GM12878 (cell line): ENCODE results near the gene DNASE2B. TPM values are rescaled to one million over a fixed set of nuclear protein-coding genes. Genes with fewer than 3 reads are reported as not detected.

Source experiments
- ATAC-seq: fragments of 200-7000 bp; cut with Tn5 transposase; 3 replicates; pipeline ENCODE4 v1.9.1; 2020; ENCODE audit warnings: mild to moderate bottlenecking, moderate library complexity
- BruUV-seq: library from RNA; stranded (reverse); fragments of 400-500 nt; replicated peaks from 2 replicates; lab custom pipeline; 2021; lab: Mats Ljungman, UMichigan
- CTCF ChIA-PET: fragments of 300-600 bp; sonication (Branson Sonifier 250); formaldehyde crosslinking; extraction: SDS; loops from one replicate; lab custom pipeline; 2021; ENCODE audit warnings: inconsistent platforms; lab: Yijun Ruan, JAX
- POLR2A ChIA-PET: fragments of 350-600 bp; formaldehyde crosslinking; extraction: SDS; loops from one replicate; lab custom pipeline; 2021; ENCODE audit warnings: inconsistent platforms; lab: Charles Lee
- RAD21 ChIA-PET: fragments of 300-600 bp; sonication (Branson Sonifier 250); formaldehyde crosslinking; loops from one replicate; lab custom pipeline; 2023; ENCODE audit warnings: antibody characterized with exemption; ENCODE audit not compliant: unreplicated experiment; lab: Charles Lee
- SMC1A ChIA-PET: fragments of 300-600 bp; sonication (Branson Sonifier 250); formaldehyde crosslinking; loops from one replicate; lab custom pipeline; 2023; ENCODE audit not compliant: unreplicated experiment, uncharacterized antibody; lab: Charles Lee
- DNase-seq: peaks from one replicate; pipeline ENCODE4 v3.0.0-alpha.2; 2011; ENCODE audit warnings: low read depth, low spot score
- FAIRE-seq: peaks from 3 replicates; lab custom pipeline; 2011; peaks lifted over from hg19 to GRCh38; lab: Jason Lieb, UNC
- H2AFZ ChIP-seq: 2 replicates; pipeline ENCODE4 v1.6.0; 2011; ENCODE audit warnings: low read depth, low read length, control low read depth; ENCODE audit not compliant: control insufficient read depth
- H3K27ac ChIP-seq: 2 replicates; pipeline ENCODE4 v1.5.1; 2011; ENCODE audit warnings: control low read depth; ENCODE audit not compliant: control insufficient read depth, insufficient read depth
- H3K27me3 ChIP-seq, 2 experiments: replicated peaks in 1 of 2; 2 replicates each; pipeline versions ENCODE4 v1.6.0 to v1.6.1; 2011; ENCODE audit warnings: low read length in 1 of 2; ENCODE audit not compliant: control insufficient read depth in 2 of 2, insufficient read depth in 2 of 2
- H3K36me3 ChIP-seq, 2 experiments: 2 replicates each; pipeline ENCODE4 v1.5.1; 2011; ENCODE audit warnings: low read length in 1 of 2; ENCODE audit not compliant: control insufficient read depth in 2 of 2, insufficient read depth in 2 of 2
- H3K4me1 ChIP-seq: 2 replicates; pipeline ENCODE4 v1.6.1; 2011; ENCODE audit warnings: mild to moderate bottlenecking, low read length, moderate library complexity, mixed read lengths; ENCODE audit not compliant: control insufficient read depth, insufficient read depth
- H3K4me2 ChIP-seq: 2 replicates; pipeline ENCODE4 v1.6.0; 2011; ENCODE audit warnings: control low read depth; ENCODE audit not compliant: control insufficient read depth, insufficient read depth
- H3K4me3 ChIP-seq: fragments of 200-600 bp; sonication (generic); 2 replicates; pipeline ENCODE4 v1.5.1; 2016
- H3K79me2 ChIP-seq: 2 replicates; pipeline ENCODE4 v1.6.0; 2011; ENCODE audit warnings: low read length; ENCODE audit not compliant: control insufficient read depth, insufficient read depth
- H3K9ac ChIP-seq: 2 replicates; pipeline ENCODE4 v1.8.0; 2011; ENCODE audit warnings: low read length, control low read depth, mixed read lengths; ENCODE audit not compliant: control insufficient read depth, insufficient read depth
- H3K9me3 ChIP-seq: replicated peaks from 3 replicates; pipeline ENCODE4 v1.5.1; 2011; ENCODE audit warnings: mild to moderate bottlenecking, low read length; ENCODE audit not compliant: control insufficient read depth, insufficient read depth
- H4K20me1 ChIP-seq: 2 replicates; pipeline ENCODE4 v1.6.0; 2011; ENCODE audit not compliant: control insufficient read depth, insufficient read depth
- BMI1 ChIP-seq: fragments of 450-650 bp; IDR thresholded peaks from 2 replicates; pipeline ENCODE4 v1.6.1; 2016; ENCODE audit warnings: mild to moderate bottlenecking, moderate library complexity, borderline replicate concordance
- DPF2 ChIP-seq: fragments of 450-650 bp; IDR thresholded peaks from 2 replicates; pipeline ENCODE4 v1.6.1; 2017; ENCODE audit warnings: mild to moderate bottlenecking
- ESRRA ChIP-seq: IDR thresholded peaks from 2 replicates; pipeline ENCODE4 v1.6.1; 2012; ENCODE audit warnings: mild to moderate bottlenecking, low read length, improper control_type of control experiment
- FOXK2 ChIP-seq: fragments of 450-650 bp; IDR thresholded peaks from 2 replicates; pipeline ENCODE4 v1.6.1; 2017; ENCODE audit warnings: mild to moderate bottlenecking, moderate library complexity
- GABPA ChIP-seq: IDR thresholded peaks from 2 replicates; pipeline ENCODE4 v1.6.1; 2014; ENCODE audit warnings: antibody characterized with exemption, low read depth, mild to moderate bottlenecking, inconsistent platforms
- GATAD2B ChIP-seq: fragments of 450-650 bp; conservative IDR thresholded peaks from 2 replicates; pipeline ENCODE4 v1.6.1; 2017; ENCODE audit warnings: low read depth, mild to moderate bottlenecking, moderate library complexity
- JUND ChIP-seq: IDR thresholded peaks from 2 replicates; pipeline ENCODE4 v1.6.1; 2012; ENCODE audit warnings: low read depth, mild to moderate bottlenecking, low read length, improper control_type of control experiment, moderate library complexity
- PRDM15 ChIP-seq: fragments of 450-650 bp; formaldehyde crosslinking; IDR thresholded peaks from 2 replicates; pipeline ENCODE4 v1.4.0; 2020; ENCODE audit warnings: mild to moderate bottlenecking, moderate library complexity
- RB1 ChIP-seq: fragments of 450-650 bp; formaldehyde crosslinking; IDR thresholded peaks from 2 replicates; pipeline ENCODE4 v1.6.1; 2017; ENCODE audit warnings: mild to moderate bottlenecking, borderline replicate concordance
- RCOR1 ChIP-seq: conservative IDR thresholded peaks from 2 replicates; pipeline ENCODE4 v1.6.1; 2012; ENCODE audit warnings: low read depth, low read length, improper control_type of control experiment
- RFX5 ChIP-seq: IDR thresholded peaks from 2 replicates; pipeline ENCODE4 v1.6.1; 2011; ENCODE audit warnings: low read depth, low read length, improper control_type of control experiment
- SMC3 ChIP-seq: IDR thresholded peaks from 2 replicates; pipeline ENCODE4 v1.6.1; 2011; ENCODE audit warnings: low read length, improper control_type of control experiment, borderline replicate concordance
- WGBS: methylation state at CpG from one replicate; pipeline ENCODE4 v1.1.6; 2016; ENCODE audit warnings: low lambda C conversion rate; ENCODE audit not compliant: insufficient replicate concordance, insufficient coverage; ENCODE audit errors: missing lambda C conversion rate; 5-methylcytosine and 5-hydroxymethylcytosine counted together
- in situ Hi-C: fragments of 300-500 bp; cut with MboI; formaldehyde crosslinking; loops from 9 replicates; pipeline ENCODE4 v1.14.3; 2018; ENCODE audit warnings: mixed read lengths
- intact Hi-C: fragments of 100-400 bp; cut with micrococcal nuclease; formaldehyde crosslinking; loops from one replicate; pipeline ENCODE4 v1.14.2; 2022; ENCODE audit not compliant: unreplicated experiment
- polyA plus RNA-seq, 11 experiments: library from polyadenylated mRNA; depleted of rRNA in 4 of 11; unstranded in 6 of 11; stranded (reverse) in 5 of 11; fragments of >200 nt; fragmentation: Nextera tagmentation in 4 of 11; fragmentation: Illumina TruSeq in 1 of 11; extraction: Ambion mirVana in 4 of 11; extraction: Trizol in 1 of 11; gene quantifications; 1 replicate in 1 of 11; 2 replicates in 10 of 11; pipeline versions ENCODE4 v1.2.1 to v1.2.3, GENCODE V29; 2011 to 2016; ENCODE audit warnings: inconsistent platforms in 2 of 11, missing spikeins in 2 of 11, low read depth in 1 of 11
- total RNA-seq, 4 experiments: library from RNA; depleted of rRNA in 3 of 4; stranded (reverse); fragments of >200 nt in 3 of 4; fragmentation: Illumina TruSeq in 1 of 4; extraction: Trizol in 1 of 4; gene quantifications; 2 replicates each; pipeline versions ENCODE4 v1.2.1 to v1.2.3, GENCODE V29; 2013 to 2021
- TF ChIP-seq, protein P1 (sequence below): fragments of 450-650 bp; IDR thresholded peaks from 2 replicates; pipeline ENCODE4 v1.6.1; 2014; ENCODE audit warnings: mild to moderate bottlenecking

Gene DNASE2B
- total and polyA plus RNA-seq, 10 of the 15 experiments (the other 5 are each of a cell fraction or from before 2014, with no cell fraction given) = not detected

DNA sequence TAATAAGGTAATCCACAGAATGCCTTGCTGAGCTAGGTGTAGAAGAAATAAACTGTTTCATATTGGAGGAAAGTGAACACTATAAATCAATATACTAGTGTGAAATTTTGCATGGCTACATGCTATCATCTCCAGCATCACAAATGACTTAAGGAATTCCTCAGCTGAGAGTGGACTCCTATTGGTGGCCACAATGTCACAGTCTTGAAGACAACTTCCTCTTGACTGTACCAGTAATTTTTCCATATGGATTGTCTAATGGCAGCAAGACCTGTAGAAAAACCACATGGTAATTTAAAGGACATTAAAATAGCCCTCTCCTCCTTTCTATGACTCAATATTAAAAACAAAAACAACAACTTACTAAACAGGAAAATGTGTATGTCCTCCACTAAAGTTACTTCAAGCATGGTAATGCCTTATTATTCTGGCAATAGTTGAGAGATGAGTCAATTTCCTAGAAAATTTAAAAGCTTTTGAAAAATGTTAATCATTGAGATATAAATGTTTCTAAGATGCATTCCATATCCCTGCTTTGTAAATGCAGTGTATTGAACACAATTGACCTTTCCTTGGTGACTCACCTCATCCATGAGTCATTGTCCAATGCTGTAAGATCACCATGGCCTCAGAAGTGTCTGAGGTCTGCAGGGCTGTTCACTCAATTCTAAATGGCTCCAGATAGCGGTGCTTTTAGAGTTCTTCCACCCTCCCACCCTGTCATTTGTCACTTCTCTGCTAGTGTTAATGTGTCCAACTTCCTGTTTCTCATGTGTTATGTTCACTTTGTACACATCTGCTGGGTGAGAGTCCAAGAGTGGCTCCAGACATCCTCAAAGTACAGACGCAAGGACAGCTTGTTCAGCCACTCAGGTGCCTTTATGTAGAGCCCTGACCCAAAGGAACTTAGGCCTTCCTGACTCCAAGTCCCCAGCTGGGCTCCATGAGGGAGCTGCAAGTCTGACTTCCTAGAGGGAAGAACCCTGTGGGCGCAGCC is 32.8 kb upstream of the DNASE2B start:
- intact Hi-C loops (no loop called here), in situ Hi-C loops (no loop called here)
- H2AFZ ChIP-seq = no peak overlapping the region
- H3K4me2 ChIP-seq = no peak overlapping the region
- H4K20me1 ChIP-seq = no peaks in the 10 kb centered on the region
- ATAC-seq = peak; percentile 45
- WGBS = 20% methylated on average over 3 of the region's 3 CpGs
- no peak for FAIRE-seq
- H3K4me3 ChIP-seq = no peak overlapping the region
- TF ChIP-seq SMC3 = no peak
- no peak for TF ChIP-seq GABPA
- TF ChIP-seq RFX5 = no peak
- no peak for TF ChIP-seq ESRRA
- TF ChIP-seq RB1 = no peak
- no peak for TF ChIP-seq RCOR1
- BruUV-seq = no TSS peak
- CTCF ChIA-PET = interaction anchor here (0.6 kb wide), 1 partner anchor 797 kb away, joined by 4 read pairs; no protein-coding TSS in a partner anchor
- no peaks in the 10 kb centered on the region for H3K79me2 ChIP-seq
- RAD21 ChIA-PET = no interaction called here
- no peaks in the 10 kb centered on the region for H3K4me1 ChIP-seq
- SMC1A ChIA-PET = interaction anchor here (1.2 kb wide), 1 partner anchor 16 kb away, joined by 4 read pairs; no protein-coding TSS in a partner anchor
- no peak overlapping the region for H3K27ac ChIP-seq
- no peaks in the 10 kb centered on the region for H3K36me3 ChIP-seq
- no peaks in the 10 kb centered on the region for H3K9me3 ChIP-seq
- no peak overlapping the region for H3K9ac ChIP-seq
- no peaks in the 10 kb centered on the region for H3K27me3 ChIP-seq
- POLR2A ChIA-PET = no interaction called here
- DNase-seq = no peak

DNA sequence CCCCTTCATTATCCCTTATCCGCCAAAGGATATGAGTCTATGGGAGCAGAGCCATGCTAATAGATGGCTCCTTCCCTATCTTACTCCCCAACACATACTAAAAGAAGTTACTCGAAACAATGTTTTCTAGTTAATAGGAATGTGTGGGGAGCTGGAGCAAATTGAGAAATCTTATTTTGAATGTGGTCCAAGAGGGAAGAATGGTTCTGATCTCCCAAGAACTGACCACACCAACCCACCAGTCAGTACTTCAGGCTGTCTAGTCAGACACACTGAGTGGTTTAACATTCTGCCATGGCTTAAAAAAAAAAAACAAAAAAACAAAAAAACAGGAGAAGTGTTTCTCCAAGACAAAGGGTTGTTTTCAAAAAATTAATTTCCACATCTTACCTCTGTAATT is 31.5 kb upstream of the DNASE2B start:
- intact Hi-C loops = no loop called here
- Histone ChIP-seq H3K4me2 (no peak overlapping the region), H3K36me3 (no peaks in the 10 kb centered on the region), H3K4me1 (no peaks in the 10 kb centered on the region), H3K79me2 (no peaks in the 10 kb centered on the region), H3K27ac (no peak overlapping the region), H3K9ac (no peak overlapping the region), H3K27me3 (no peaks in the 10 kb centered on the region), H3K9me3 (no peaks in the 10 kb centered on the region), H4K20me1 (no peaks in the 10 kb centered on the region), H3K4me3 (no peak overlapping the region), H2AFZ (no peak overlapping the region)
- POLR2A ChIA-PET = no interaction called here
- in situ Hi-C loops = no loop called here
- RAD21 ChIA-PET = no interaction called here
- SMC1A ChIA-PET = interaction anchor here (1.2 kb wide), 1 partner anchor 17 kb away, joined by 4 read pairs; no protein-coding TSS in a partner anchor
- CTCF ChIA-PET = no interaction called here
- 79% methylated on average over 2 of the region's 2 CpGs for WGBS
- DNase-seq (no peak), ATAC-seq (no peak), FAIRE-seq (no peak)
- BruUV-seq = no TSS peak
- no peak for TF ChIP-seq PRDM15 (CRISPR knock-in tag)
- TF ChIP-seq DPF2 = no peak
- no peak for TF ChIP-seq JUND
- TF ChIP-seq GATAD2B = no peak
- TF ChIP-seq, protein P1, sequence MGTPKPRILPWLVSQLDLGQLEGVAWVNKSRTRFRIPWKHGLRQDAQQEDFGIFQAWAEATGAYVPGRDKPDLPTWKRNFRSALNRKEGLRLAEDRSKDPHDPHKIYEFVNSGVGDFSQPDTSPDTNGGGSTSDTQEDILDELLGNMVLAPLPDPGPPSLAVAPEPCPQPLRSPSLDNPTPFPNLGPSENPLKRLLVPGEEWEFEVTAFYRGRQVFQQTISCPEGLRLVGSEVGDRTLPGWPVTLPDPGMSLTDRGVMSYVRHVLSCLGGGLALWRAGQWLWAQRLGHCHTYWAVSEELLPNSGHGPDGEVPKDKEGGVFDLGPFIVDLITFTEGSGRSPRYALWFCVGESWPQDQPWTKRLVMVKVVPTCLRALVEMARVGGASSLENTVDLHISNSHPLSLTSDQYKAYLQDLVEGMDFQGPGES = no peak
- TF ChIP-seq BMI1 = no peak
- no peak for TF ChIP-seq FOXK2
